ENCODE data around the gene DYRK1A.

GRCh38 chr21:37429356-37429755 lies 62.8 kb downstream of the DYRK1A start:
- no peak for TF ChIP-seq CTCF (conservative IDR thresholded peaks at IDR 0.05; ENCODE audit: low read length)
- TF ChIP-seq EZH2phosphoT487 (IDR thresholded peaks at IDR 0.05; ENCODE audit: borderline replicate concordance, low read depth, low read length): no peak
